HepG2 (cell line): ENCODE data around the gene PRR23E. TPM values are rescaled to one million over a fixed set of nuclear protein-coding genes. Genes with fewer than 3 reads are reported as not detected.

Experiments used
- polyA plus RNA-seq, 8 experiments: library from polyadenylated mRNA; depleted of rRNA in 3 of 8; stranded (reverse) in 7 of 8; unstranded in 1 of 8; fragments of >200 nt; fragmentation: Illumina TruSeq in 4 of 8; extraction: Trizol in 4 of 8; gene quantifications; 2 replicates each; pipeline versions ENCODE4 v1.2.1 to v1.2.3, GENCODE V29; 2011 to 2016; ENCODE audit warnings: low read depth in 4 of 8, missing spikeins in 1 of 8, mixed read lengths in 1 of 8; ENCODE audit not compliant: insufficient read depth in 1 of 8
- small RNA-seq, 3 experiments: library from RNA; depleted of rRNA; stranded (forward); fragments of <200 nt; gene quantifications; one replicate each; pipeline ENCODE3, GENCODE V24; 2012; ENCODE audit warnings: low read depth in 2 of 3, low replicate concordance in 1 of 3; ENCODE audit not compliant: insufficient read length in 3 of 3, insufficient read depth in 2 of 3
- total RNA-seq, 5 experiments: library from RNA; depleted of rRNA; stranded (reverse); fragments of >200 nt; fragmentation: Illumina TruSeq; extraction: Trizol; gene quantifications; 2 replicates each; pipeline ENCODE4 v1.2.3, GENCODE V29; 2016; ENCODE audit warnings: low read depth in 1 of 5

The PRR23E gene
- total and polyA plus RNA-seq, 2 of the 13 experiments (the other 11 are each of a cell fraction or from before 2014, with no cell fraction given), result not detected

Small RNA genes lying within 50 kb of the gene (small RNA-seq; reads per million reads assigned to genes)
- gene RF00019 (0 reads per million in 3 experiments), gene RNU6-1047P (0 reads per million in 3 experiments)

Other genes with a start within 250 kb of the PRR23E start
- 8.5 and 16.6 TPM in 2 replicates for gene PLXNA1, start 210.0 kb upstream of the PRR23E start, total RNA-seq (2016; rRNA removed; fragmentation: Illumina TruSeq; extraction: Trizol)
- 18.2 and 29.9 TPM in 2 replicates for gene PLXNA1, start 210.0 kb upstream of the PRR23E start, polyA plus RNA-seq (2011; rRNA removed)
- not detected in 2 replicates for gene PRR20G, start 94.9 kb downstream of the PRR23E start, total RNA-seq (2016; rRNA removed; fragmentation: Illumina TruSeq; extraction: Trizol)
- gene PRR20G, start 94.9 kb downstream of the PRR23E start, polyA plus RNA-seq (2011; rRNA removed), result not detected in 2 replicates